Coronary artery (tissue), 2 donors: ENCODE results near the gene TRMT2B.

Experiments used
- DNase-seq: peaks from one replicate; pipeline ENCODE4 v3.0.0-alpha.2; 2017; ENCODE audit warnings: low spot score
- H3K27ac ChIP-seq, 2 donors: fragments of 200-600 bp; sonication (generic); one replicate each; pipeline ENCODE4 v1.5.1; 2016 to 2019
- H3K4me3 ChIP-seq: fragments of 200-600 bp; sonication (generic); 2 replicates; pipeline ENCODE4 v1.5.1; 2016; ENCODE audit warnings: mild to moderate bottlenecking, moderate library complexity
- TF ChIP-seq, protein P1 (sequence below): fragments of 200-600 bp; sonication (generic); IDR thresholded peaks from one replicate; pipeline ENCODE4 v1.5.1; 2019; ENCODE audit warnings: antibody characterized with exemption

TRMT2B gene

DNA sequence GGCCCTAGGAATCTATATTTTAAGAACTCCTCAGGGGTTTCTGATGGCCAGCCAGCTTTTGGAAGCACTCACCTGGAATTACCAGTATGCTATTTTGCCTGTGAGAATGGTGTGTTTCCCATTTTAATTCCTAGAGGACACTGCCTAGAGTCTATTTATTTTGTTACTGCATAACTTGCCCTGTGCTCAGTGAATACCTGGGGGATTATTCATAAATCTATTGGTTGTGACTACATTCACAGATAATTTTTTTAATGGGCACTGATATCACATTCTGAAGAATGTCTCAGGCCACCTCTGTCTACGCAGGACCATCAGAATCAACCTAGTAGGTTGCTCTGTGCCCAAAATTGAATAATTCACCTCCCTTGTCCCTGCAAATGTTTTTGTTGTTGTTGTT is 75.7 kb downstream of the TRMT2B start:
- TF ChIP-seq, protein P1, sequence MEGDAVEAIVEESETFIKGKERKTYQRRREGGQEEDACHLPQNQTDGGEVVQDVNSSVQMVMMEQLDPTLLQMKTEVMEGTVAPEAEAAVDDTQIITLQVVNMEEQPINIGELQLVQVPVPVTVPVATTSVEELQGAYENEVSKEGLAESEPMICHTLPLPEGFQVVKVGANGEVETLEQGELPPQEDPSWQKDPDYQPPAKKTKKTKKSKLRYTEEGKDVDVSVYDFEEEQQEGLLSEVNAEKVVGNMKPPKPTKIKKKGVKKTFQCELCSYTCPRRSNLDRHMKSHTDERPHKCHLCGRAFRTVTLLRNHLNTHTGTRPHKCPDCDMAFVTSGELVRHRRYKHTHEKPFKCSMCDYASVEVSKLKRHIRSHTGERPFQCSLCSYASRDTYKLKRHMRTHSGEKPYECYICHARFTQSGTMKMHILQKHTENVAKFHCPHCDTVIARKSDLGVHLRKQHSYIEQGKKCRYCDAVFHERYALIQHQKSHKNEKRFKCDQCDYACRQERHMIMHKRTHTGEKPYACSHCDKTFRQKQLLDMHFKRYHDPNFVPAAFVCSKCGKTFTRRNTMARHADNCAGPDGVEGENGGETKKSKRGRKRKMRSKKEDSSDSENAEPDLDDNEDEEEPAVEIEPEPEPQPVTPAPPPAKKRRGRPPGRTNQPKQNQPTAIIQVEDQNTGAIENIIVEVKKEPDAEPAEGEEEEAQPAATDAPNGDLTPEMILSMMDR = no peak
- DNase-seq = no peak
- H3K4me3 ChIP-seq = no peak overlapping the region
- no peak overlapping the region for H3K27ac ChIP-seq

DNA sequence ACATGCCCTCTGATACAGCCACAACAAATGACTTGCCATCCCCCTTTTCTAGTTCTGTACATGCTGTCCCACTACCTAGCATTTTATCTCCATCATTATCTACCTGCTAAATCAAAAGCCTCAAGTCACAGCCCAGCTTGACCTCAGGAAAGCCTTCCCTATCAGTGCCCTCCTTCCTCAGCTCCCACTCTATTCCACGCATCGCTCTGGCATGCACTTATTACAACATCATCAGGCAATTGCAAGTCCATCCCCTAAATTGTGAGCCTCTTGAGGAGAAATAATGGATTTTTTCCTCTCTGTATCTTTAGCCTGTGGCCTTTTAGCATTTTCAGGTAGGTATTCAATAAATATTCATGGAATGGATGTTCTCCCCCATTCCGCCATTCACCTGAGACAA is 76.7 kb downstream of the TRMT2B start:
- TF ChIP-seq, protein P1 = no peak
- Histone ChIP-seq H3K27ac (no peak overlapping the region), H3K4me3 (no peak overlapping the region)
- DNase-seq = no peak

DNA sequence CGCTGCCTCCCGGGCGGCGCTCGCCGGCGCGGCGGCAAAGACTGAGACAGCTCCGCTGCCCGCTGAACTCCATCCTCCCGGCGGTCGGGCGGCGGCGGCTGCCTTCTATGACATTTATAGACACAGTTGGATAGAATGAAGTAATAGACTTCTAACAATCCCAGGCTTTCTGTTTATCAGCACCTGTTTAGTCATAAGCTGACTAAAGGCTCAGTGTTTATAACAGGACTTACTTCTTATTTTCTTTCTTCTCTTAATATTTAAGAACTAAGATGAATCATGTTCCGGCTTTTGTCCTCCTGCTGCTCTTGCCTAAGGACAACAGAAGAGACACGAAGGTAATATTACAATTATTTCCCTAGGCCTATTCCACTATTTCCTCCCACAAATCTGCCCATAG is 78.5 kb downstream of the TRMT2B start:
- Histone ChIP-seq H3K27ac (no peak overlapping the region), H3K4me3 (no peak overlapping the region)
- no peak for DNase-seq
- TF ChIP-seq, protein P1 = no peak

DNA sequence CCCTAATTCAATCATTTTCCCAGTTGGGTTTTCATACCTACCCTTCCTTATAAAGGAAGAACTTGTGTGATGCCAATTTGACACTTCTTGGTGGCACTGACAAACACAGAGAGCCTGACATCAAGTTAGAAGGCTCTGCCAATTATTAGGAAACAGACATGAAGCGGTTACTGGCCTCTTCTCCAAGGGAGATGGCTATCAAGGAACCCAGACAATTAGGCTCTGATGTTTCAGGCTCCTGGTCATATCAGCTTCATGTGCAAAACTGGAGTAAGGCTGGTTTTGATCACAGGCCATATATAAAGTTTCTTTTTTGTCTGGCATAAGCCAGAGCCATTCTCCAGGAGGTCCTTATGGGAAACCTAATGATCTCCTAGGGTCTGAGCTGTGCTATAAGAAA is 82.0 kb downstream of the TRMT2B start:
- no peak for DNase-seq
- no peak overlapping the region for H3K27ac ChIP-seq
- H3K4me3 ChIP-seq = no peak overlapping the region
- TF ChIP-seq, protein P1 = no peak

DNA sequence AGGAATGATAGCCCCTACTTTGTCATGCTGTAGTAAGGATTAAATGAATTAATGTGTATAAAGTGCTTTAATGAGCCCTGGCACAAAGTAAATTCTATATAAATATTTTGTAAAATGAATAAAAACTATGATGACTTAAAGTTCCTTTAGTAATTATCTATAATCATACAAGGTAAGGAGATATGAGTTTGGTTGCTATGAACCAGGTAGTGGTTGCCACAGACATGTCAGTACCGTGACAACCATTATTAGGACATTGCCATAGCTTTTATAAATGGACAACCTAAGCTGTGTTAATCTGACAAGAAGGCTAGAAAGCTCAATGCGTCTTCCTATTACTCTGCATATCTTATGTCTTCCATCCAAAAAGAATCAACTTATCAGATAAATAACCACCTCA is 82.5 kb downstream of the TRMT2B start, which contains the start of gene ARL13A:
Gene ARL13A (plus strand): TSS at position 301 of the 400 bp plus-strand sequence. CDS start 3,982 bp downstream, outside the sequence.
- Histone ChIP-seq H3K27ac (no peak within 1 kb of the TSS), H3K4me3 (no peak within 1 kb of the TSS)
- TF ChIP-seq, protein P1 = no peak
- DNase-seq = no peak

DNA sequence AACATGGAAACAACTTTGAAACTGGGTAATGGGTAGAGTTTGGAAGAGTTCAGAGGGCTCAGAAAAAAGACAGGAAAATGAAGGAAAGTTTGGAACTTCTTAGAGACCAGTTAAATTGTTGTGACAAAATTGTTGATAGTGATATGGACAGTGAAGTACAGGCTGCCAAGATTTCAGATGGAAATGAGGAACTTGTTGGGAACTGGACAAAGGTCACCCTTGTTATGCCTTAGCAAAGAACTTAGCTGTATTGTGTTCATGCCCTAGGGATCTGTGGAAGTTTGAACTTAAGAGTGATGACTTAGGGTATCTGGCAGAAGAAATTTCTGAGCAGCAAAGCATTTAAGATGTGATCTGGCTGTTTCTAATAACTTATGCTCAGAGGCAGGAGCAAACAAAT is 87.5 kb downstream of the TRMT2B start:
- TF ChIP-seq, protein P1 = no peak
- H3K4me3 ChIP-seq = no peak overlapping the region
- no peak for DNase-seq
- H3K27ac ChIP-seq = no peak overlapping the region

DNA sequence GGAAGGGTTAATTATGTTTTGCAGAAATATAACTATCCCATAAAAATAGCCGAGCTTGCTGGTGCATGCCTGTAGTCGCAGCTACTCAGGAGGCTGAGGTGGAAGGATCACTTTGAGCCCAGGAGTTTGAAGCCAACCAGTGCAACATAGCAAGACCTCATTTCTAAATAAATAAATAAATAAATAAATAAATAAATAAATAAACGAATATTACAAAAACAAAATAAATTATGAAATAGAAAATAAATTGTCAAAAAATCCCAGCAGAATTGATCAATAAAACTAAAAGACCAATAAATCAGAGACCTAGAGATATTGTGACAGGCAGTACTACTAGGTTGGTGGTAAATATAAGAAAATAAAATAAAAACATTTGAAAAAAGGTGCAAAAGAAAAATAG is 89.1 kb downstream of the TRMT2B start:
- H3K27ac ChIP-seq = no peak overlapping the region
- no peak overlapping the region for H3K4me3 ChIP-seq
- DNase-seq = no peak
- TF ChIP-seq, protein P1 = no peak
